Neural crest cell (in vitro differentiated cells): Measurements from ENCODE around the gene RPS3. TPM values are rescaled to one million over a fixed set of nuclear protein-coding genes. Genes with fewer than 3 reads are reported as not detected.

ENCODE experiments used
- DNase-seq: peaks from one replicate; pipeline ENCODE4 v3.0.0; 2021; ENCODE audit warnings: low read depth, mixed read lengths, low spot score
- H3K27ac Mint-ChIP-seq: one replicate; pipeline ENCODE4 v1.8.0; 2021; ENCODE audit warnings: mild to moderate bottlenecking, mixed read lengths; ENCODE audit not compliant: unreplicated experiment
- H3K27me3 Mint-ChIP-seq: 2 replicates; pipeline ENCODE4 v1.8.0; 2021; ENCODE audit warnings: low read depth, mild to moderate bottlenecking, mixed read lengths
- H3K36me3 Mint-ChIP-seq: 2 replicates; pipeline ENCODE4 v1.8.0; 2021; ENCODE audit warnings: low read depth, mild to moderate bottlenecking, mixed read lengths
- H3K4me1 Mint-ChIP-seq: 2 replicates; pipeline ENCODE4 v1.8.0; 2021; ENCODE audit warnings: mixed read lengths
- H3K4me3 Mint-ChIP-seq: one replicate; pipeline ENCODE4 v1.8.0; 2021; ENCODE audit warnings: mild to moderate bottlenecking, mixed read lengths
- H3K9me3 Mint-ChIP-seq: 2 replicates; pipeline ENCODE4 v1.8.0; 2021; ENCODE audit warnings: mixed read lengths
- CTCF ChIP-seq: fragments of 200-600 bp; sonication (generic); conservative IDR thresholded peaks from 2 replicates; pipeline ENCODE4 v1.5.0; 2021; ENCODE audit warnings: antibody characterized with exemption, mild to moderate bottlenecking
- total RNA-seq: library from RNA; stranded (reverse); gene quantifications from 2 replicates; pipeline ENCODE4 v1.2.1, GENCODE V29; 2021

RPS3 gene
- total RNA-seq, 1 donor from 2014 or later = 3,664 TPM

- no peak for TF ChIP-seq CTCF
- no peak for DNase-seq
- peak overlapping the region; percentile 87 for H3K4me3 Mint-ChIP-seq
- no peak overlapping the region for H3K27ac Mint-ChIP-seq
- H3K9me3 Mint-ChIP-seq = peaks cover 3% of the 10 kb centered on the region
- H3K4me1 Mint-ChIP-seq = peaks cover 45% of the 10 kb centered on the region
- peaks cover 55% of the 10 kb centered on the region for H3K27me3 Mint-ChIP-seq
- H3K36me3 Mint-ChIP-seq = peaks cover 16% of the 10 kb centered on the region
Measured at GRCh38 chr11:75428989-75429640, 29.8 kb downstream of the RPS3 start.

DNA sequence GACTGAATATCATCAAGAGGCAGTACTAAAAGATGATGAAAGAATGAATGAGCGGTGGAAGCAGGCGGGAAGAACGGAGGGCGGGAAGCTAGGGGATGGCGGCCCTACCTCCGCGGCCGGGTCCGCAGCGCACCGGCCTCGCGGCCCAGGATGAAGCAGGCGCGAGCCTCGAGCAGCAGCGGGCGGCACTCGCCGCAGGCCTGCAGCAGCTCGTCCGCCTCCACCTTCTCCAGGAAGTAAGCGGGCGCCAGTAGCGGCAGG lies 30.3 kb downstream of the RPS3 start:
- no peak overlapping the region for H3K27ac Mint-ChIP-seq
- H3K4me1 Mint-ChIP-seq = peaks cover 40% of the 10 kb centered on the region
- peak overlapping the region; percentile 87 for H3K4me3 Mint-ChIP-seq
- H3K27me3 Mint-ChIP-seq = peaks cover 55% of the 10 kb centered on the region
- TF ChIP-seq CTCF = no peak
- peaks cover 13% of the 10 kb centered on the region for H3K36me3 Mint-ChIP-seq
- DNase-seq = no peak
- H3K9me3 Mint-ChIP-seq = peaks cover 3% of the 10 kb centered on the region

GRCh38 chr11:75429902-75430713 lies 30.8 kb downstream of the RPS3 start:
- peaks cover 3% of the 10 kb centered on the region for H3K9me3 Mint-ChIP-seq

DNA sequence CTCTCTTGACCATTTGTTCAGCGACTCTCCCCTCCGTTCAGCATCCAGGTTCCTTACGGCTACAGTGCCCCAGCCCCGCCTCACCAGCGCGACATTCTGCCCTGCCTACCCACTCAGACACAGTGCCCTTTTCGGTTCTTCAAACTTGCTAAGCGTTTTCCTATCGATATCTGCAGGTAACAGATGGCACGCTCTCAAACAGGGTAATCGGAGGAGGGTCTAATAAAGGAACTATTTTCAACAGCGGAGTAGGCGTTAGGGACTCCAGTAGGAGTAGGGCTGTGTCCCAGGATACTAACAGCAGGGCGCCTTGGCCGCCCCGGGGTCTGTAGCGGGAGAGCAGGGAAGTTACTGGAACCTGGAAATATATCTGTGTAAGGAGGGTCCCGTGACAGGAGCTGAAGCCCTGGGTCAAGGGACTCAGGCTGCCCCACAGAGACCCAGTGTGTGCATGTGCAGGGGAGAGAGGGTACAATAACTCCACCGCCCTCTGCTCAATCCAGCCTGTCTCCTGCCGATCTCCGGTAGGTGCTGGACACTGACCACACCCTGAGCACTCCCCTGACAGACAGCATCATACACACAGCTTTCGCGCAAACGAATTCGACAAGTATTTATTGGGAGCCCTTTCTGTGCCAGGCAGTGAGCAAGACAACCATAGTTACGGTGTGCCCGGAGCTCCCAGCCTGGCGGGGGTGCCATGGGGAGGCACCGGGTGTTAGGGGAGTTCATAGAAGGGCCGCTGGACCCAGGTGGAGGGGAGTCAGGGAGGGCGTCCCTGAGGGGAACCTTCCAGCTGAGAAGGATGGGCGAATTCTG lies 31.6 kb downstream of the RPS3 start:
- Mint-ChIP-seq H3K27me3 (peaks cover 57% of the 10 kb centered on the region), H3K9me3 (peaks cover 3% of the 10 kb centered on the region), H3K4me3 (peak overlapping the region; percentile 83), H3K27ac (peak overlapping the region; percentile 89), H3K4me1 (peaks cover 35% of the 10 kb centered on the region), H3K36me3 (peaks cover 13% of the 10 kb centered on the region)
- TF ChIP-seq CTCF = no peak
- no peak for DNase-seq

More at GRCh38 chr11:75429902-75430713, 30.8 kb downstream of the RPS3 start:
- TF ChIP-seq CTCF = no peak
- H3K27ac Mint-ChIP-seq = peak overlapping the region; percentile 89
- H3K27me3 Mint-ChIP-seq = peaks cover 55% of the 10 kb centered on the region
- peak overlapping the region; percentile 83 for H3K4me3 Mint-ChIP-seq
- DNase-seq = peak; percentile 48
- H3K4me1 Mint-ChIP-seq = peaks cover 35% of the 10 kb centered on the region
- H3K36me3 Mint-ChIP-seq = peaks cover 13% of the 10 kb centered on the region
